H1 (cell line): ENCODE data around the gene SMG7.

Experiments used
- HDAC6 ChIP-seq: IDR thresholded peaks from one replicate; pipeline ENCODE4 v1.7.1; 2012; ENCODE audit warnings: low read depth, mild to moderate bottlenecking, inconsistent platforms, low read length, moderate library complexity
- KDM5A ChIP-seq: fragments of 200-600 bp; IDR thresholded peaks from 2 replicates; pipeline ENCODE4 v1.7.1; 2012; ENCODE audit warnings: mild to moderate bottlenecking, low read length, inconsistent platforms, mixed read lengths
- POLR2A ChIP-seq, 2 experiments: IDR thresholded peaks; 1 replicate in 1 of 2; 2 replicates in 1 of 2; pipeline ENCODE4 v1.6.1; 2011; ENCODE audit warnings: low read depth in 2 of 2, low read length in 2 of 2, mild to moderate bottlenecking in 2 of 2; ENCODE audit errors: control extremely low read depth in 1 of 2
- TAF1 ChIP-seq: IDR thresholded peaks from 2 replicates; pipeline ENCODE4 v1.6.1; 2011; ENCODE audit warnings: mild to moderate bottlenecking, low read depth, low read length
- TEAD4 ChIP-seq: IDR thresholded peaks from 2 replicates; pipeline ENCODE4 v1.6.1; 2012; ENCODE audit warnings: low read depth, low read length, inconsistent platforms, mixed read lengths
- YY1 ChIP-seq: IDR thresholded peaks from 2 replicates; pipeline ENCODE4 v1.6.1; 2011; ENCODE audit warnings: low read depth, mild to moderate bottlenecking, low read length
- TF ChIP-seq, protein P1 (sequence below), 3 experiments: IDR thresholded peaks; 1 replicate in 2 of 3; 2 replicates in 1 of 3; pipeline versions ENCODE4 v1.5.1 to v1.6.1; 2011; ENCODE audit warnings: low read length in 3 of 3, mild to moderate bottlenecking in 3 of 3, inconsistent platforms in 2 of 3, low read depth in 1 of 3, moderate library complexity in 1 of 3; ENCODE audit not compliant: insufficient read depth in 1 of 3; ENCODE audit errors: control extremely low read depth in 1 of 3

DNA sequence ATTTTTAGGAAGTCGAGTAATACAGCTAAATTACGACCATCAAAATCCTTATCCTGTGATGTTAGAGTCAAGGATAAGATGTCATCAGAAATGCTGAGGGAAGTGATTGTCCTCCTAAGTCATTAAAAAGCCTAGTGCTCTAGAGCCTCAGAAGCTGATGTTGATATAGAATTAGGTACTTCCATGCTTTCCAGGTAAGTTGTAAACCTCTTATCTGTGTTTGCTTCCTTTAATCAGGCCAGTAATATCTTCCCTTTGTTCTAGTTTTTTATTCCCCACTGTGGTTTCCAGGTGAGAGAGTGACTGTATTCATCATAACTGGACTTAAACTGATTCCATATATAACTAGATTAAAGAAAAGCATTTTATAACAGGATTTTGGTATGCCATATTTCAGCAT is 44.4 kb downstream of the SMG7 start:
- TF ChIP-seq, protein P1, sequence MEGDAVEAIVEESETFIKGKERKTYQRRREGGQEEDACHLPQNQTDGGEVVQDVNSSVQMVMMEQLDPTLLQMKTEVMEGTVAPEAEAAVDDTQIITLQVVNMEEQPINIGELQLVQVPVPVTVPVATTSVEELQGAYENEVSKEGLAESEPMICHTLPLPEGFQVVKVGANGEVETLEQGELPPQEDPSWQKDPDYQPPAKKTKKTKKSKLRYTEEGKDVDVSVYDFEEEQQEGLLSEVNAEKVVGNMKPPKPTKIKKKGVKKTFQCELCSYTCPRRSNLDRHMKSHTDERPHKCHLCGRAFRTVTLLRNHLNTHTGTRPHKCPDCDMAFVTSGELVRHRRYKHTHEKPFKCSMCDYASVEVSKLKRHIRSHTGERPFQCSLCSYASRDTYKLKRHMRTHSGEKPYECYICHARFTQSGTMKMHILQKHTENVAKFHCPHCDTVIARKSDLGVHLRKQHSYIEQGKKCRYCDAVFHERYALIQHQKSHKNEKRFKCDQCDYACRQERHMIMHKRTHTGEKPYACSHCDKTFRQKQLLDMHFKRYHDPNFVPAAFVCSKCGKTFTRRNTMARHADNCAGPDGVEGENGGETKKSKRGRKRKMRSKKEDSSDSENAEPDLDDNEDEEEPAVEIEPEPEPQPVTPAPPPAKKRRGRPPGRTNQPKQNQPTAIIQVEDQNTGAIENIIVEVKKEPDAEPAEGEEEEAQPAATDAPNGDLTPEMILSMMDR (IDR thresholded peaks at IDR 0.05; ENCODE audit: control extremely low read depth in 1 of 3, insufficient read depth in 1 of 3, low read depth in 1 of 3, low read length in 3 of 3), result no peak
- TF ChIP-seq KDM5A, result no peak
- no peak for TF ChIP-seq HDAC6
- TF ChIP-seq POLR2A (IDR thresholded peaks at IDR 0.05; ENCODE audit: control extremely low read depth in 1 of 2, low read depth in 2 of 2, low read length in 2 of 2), result no peak
- TF ChIP-seq TAF1, result no peak
- TF ChIP-seq YY1, result no peak
- TF ChIP-seq TEAD4, result no peak
